GM18858 (cell line): ENCODE data around the gene INO80B.
A peak's percentile ranks its signal among the peaks of the same experiment; 100 is the strongest.
"Not testable (repeated sequence)": the region's sequence is repeated elsewhere in the genome, so short reads cannot be mapped to it uniquely, and the experiment has no call there.

Source experiments
- ATAC-seq: cut with Tn5 transposase; IDR thresholded peaks from one replicate; pipeline ENCODE4 v1.9.1; 2021; ENCODE audit not compliant: unreplicated experiment

The INO80B gene

DNA sequence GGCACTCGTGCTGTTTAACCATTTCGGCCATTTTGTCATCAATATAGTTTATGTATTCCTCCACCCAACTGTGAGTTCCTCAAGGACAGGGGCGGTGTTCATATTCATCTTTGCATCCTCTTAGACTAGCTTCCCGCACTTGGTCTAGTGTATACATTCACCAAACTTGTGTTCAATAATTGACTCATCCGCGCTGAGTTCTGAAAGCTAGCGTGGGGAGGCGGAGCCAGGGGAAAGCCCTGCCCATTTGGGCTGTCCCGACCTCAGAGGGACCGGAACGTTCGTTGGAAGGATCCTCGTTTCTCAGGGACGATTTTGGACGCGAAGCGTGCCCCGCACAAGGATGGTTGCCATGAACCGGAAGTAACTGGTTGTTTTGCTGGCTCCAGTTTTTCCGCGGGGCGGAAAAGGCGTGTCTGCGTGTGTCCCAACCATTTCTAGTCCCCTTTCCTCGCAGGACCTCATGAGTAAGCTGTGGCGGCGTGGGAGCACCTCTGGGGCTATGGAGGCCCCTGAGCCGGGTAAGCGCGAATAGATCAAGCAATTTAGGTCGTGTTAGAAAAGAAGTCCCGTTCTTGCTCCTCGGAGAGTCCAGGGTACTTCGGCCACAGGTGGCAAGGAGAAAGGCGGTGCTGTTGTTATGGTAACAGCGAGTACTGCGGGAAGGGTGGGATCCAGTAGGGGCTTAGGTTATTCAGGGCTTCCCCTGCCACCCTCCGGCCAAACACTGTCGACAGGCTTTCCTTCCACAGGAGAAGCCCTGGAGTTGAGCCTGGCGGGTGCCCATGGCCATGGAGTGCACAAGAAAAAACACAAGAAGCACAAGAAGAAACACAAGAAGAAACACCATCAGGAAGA is at the start of gene INO80B:
Gene INO80B (plus strand): TSS at position 434 of the 858 bp plus-strand sequence. CDS start 30 bp downstream, at position 464.
- peak; percentile 43 for ATAC-seq

DNA sequence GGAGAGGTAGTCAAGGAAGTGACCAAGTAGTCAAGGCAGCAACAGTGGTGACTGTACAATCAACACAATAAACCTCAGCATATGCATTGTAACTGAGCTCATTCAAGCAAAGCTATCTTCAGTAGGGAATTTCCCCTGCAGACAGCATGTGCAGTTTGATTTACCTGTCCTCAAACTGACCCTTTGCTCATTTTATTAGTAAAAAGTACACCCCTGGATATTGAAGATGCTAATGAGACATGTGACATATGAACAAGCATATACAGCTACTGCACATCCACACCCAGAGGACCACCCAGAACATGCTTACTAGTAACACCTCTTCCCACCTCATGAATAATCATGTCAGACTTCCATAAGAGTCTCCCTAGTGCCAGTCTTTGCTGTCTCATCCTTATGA is 48.9 kb upstream of the INO80B start:
- peak; percentile 83 for ATAC-seq

DNA sequence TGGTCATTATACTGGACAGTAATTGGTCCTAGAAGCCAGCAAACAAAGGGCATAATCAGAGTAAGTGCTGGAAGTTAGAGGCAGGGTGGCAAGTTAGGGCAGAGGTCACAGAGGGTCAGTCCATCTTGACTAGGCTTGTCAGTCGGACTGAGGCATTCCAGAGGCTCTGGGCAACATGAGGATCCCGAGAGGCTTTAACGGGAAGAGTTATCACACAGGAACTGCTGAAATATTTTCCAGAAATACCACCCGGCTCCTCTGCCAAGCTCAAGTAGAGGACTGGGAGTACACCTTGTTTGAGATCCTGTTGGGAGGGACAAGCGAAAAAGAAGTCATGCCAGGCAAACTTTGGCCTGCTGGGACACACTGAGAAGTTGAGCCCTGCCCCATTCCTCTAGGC is 47.2 kb upstream of the INO80B start:
- no peak for ATAC-seq

DNA sequence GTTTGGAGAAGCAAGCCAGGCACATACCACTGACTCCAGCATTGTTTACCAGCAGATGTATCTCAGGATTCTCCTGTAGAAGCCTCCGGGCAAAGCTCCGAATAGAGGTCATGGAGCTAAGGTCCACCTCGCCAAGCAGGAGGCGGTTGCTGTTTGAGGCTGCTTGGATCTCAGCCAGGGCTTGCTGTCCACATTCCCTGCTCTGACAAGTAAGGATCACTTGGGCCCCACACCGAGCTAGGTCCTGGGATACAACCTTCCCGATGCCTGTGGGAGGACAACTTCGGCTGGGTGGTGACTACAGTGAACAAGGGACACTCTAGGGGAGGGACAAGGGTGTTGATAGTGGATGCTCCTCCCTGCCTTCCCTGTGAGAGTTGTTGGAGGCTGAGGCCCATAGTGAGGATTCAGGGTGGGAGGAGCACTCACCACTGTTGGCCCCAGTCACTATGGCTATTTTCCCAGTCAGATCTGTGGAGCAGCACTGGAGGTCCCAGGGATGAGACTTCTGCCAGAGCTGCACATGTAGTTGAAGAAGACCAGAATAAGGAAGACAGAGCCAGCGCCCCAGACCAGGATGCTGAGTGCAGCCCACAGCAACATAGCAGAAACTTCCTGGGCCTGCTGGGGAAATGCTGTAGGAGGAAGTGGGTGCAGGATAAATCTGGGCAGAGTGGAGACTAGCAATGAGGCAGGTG is 41.7 kb upstream of the INO80B start:
- ATAC-seq: no peak

DNA sequence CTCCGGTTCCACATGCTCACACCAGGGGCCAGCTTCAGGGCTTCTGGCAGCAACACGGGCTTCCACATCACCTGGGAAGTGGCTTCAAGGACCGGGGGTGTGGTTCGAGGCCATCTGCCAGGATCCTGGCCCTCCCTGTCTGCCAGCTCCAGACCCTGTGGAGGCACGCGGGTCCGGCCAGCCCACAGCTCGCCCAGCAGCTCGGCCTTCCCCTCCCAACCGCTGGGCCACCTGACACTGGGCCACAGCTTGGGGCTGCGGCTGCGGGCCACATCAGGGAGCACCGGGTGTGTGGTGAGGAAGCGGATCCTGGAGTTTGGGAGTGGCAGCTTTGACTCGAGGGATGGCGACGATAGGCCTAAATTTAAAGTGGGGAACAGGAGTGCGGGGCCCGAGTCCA is 40.4 kb upstream of the INO80B start:
- ATAC-seq: no peak

DNA sequence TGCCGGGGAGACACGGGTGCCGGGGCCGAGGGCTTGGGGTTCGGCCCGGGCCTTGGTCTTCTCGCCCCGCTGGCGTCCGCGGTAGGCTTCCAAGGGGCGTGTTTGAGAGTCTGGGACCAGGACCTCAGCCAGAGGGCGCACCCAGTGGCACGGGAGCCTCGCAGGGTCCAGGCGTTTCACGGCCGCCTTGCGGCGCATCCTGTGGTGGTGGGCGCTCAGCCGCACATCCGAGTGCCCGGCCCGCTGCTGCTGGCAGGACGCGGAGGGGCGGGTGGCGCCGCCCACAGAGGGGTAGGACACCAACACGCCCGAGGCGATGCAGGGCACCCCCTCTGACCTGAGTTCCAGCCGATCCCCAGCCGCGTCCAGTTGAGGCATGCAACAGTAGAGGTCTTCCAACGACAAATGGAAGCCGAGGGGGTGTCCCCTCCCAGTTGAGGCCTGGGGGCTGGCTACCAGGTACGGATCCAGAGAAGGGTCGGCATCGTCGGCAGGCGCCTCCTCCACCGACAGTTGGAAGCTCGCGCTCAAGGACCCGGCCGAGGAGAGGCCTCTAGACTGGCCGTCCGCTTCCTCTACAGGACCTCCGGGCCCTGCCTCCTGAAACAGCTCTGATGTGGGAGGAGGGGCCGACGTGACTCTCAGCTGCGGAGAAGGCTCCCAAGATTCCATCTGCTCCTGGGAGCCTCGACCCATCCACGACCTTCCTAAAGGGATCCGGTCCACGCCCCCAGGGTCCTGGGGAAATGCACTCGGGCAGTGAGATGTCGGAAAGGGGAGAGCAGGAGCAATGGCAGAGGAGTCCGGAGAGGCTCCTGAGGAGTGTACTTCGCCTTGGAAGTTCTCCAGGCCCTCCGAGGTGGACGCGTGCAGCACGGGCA is 39.8 kb upstream of the INO80B start:
- no peak for ATAC-seq

DNA sequence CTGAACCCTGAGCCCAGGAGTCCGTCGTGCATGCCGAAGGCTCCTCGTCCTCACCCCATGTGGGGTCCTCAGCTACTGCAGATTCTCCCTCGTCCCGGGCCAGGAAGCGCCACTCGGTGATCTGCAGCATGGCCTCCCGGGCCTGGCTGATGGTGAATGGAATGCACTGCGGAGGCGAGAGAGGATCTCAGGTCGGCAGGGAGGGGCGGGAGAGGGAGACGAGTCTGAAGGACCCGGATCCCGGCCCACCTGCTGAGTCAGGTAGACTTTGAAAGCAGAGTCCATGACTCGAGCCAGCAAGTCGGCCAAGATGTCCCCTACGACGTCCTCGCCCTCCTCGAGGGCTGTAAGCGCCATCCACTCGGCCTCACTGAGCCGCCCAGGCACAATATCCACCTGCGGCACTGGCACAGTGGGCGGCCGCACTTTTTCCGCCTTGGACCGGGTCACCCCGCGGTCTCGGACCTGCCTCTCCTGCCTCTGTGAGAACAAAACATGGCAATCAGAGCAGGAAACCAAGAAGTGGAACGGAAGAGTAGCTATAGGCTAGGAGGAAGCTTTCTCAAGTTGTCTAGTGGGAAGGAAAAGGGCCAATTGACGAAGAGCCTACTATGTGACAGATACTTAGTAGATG is 39.0 kb upstream of the INO80B start:
- no peak for ATAC-seq

DNA sequence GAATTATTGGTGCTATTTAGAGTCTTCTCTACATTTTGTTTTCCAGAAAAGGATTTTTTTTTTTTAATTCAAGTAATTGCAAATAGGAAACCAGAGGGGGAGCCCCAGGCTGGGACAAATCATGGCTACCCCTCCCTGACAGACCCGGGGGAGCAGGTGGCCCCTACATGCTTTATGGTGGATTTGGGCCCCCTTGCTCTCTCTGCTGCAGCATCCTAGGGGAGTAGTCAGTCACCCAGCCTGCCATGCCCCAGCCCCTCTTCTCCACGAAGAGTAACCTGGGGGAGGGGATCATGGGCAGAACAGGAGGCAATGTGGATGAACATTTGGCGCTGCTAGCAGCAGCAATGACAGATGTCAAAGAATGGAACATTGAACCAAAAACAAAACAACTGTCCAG is 38.1 kb upstream of the INO80B start:
- ATAC-seq: no peak

DNA sequence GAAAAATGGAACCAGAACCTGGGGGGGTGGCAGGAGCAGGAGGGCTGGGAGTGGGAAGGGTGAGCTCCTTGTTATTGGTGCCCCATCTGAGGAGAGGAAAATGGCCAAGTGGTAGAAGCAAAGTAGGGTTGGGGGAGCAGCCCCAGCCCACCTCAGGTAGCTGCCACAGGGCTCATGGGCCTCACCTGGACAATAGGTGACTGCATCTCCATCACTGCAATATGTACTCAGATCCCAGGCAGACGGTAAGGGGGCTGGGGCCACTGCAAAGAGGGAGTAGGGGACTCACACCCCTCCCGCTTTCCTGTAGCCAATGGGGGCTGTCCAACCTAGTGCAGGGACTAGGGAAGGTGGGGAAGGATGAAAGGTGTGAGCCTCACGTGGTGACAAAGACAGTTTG is 37.7 kb upstream of the INO80B start:
- ATAC-seq: no peak

DNA sequence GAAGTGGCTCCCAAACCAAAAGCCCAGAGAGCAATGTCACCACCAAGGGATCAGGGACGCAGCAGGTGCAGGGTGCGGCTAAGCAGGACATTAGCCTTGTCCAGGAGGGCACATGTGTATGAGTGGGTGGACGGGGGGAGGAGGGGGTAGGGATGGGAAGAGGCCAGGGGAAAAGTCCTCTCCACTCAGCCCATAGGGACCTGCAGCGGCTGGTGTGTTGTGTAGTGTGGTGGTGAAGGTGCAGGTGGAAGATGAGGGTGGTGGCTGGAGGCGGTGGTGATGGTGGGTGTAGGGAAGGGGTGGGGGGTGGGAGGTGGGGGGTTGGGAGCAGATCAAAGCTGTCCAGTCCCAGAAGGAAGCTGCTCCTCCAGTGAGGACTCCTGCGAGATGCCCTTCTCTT is 37.1 kb upstream of the INO80B start:
- no peak for ATAC-seq

DNA sequence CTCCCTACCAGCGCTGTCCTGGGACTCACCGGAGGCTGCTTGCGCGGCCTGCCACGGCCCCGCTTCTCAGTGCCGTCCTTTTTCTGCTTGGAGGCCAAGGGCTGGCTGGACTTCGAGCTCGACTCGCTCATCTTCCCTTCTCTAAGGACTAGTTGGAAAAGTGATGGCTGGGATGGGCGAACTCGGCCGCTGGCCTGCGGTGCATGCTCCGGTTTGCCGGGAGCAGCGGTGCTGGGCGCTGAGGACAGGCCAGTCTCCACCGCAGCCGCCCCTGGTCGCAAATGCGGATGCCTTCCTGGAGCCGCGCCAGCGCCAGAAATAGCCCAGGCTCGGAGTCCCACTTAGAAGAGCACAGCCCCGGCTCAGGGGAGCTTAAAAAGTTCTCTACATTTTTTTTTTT is 36.6 kb upstream of the INO80B start:
- no peak for ATAC-seq

DNA sequence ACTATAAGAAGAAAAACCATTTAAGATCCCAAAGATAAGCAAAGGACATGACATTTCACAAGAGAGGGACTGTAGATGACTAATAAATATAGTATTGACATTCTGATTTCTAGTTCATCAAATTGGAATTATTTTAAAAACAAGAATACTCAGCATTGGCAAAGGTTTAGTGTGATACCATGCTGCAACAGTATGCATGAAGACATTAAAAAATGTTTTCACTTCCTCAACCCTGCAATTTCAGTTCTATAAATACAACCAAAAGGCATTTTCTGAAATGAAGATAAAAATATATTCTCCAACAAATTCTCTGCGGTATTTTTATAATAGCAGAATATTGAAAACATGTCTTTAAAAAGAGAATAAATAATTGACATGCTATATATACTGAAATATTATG is 35.5 kb upstream of the INO80B start:
- ATAC-seq: no peak

DNA sequence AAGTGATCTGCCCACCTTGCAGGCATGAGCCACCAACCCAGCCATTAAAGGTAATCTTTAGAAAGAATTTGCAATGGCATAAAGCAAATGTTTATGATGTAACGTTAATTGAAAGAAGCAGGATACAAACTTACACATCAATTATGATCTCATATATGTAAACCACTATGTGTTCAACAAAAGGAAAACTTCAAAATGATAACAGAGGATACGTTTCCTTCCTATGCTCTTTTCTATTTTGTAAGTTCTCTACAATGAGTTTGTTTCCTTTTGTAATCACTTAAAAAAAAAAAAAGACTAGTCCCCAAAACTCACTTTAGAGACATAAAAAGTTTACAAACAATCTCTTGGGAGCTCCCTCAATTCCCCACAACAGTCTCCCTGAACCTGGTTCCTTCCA is 34.9 kb upstream of the INO80B start:
- no peak for ATAC-seq

DNA sequence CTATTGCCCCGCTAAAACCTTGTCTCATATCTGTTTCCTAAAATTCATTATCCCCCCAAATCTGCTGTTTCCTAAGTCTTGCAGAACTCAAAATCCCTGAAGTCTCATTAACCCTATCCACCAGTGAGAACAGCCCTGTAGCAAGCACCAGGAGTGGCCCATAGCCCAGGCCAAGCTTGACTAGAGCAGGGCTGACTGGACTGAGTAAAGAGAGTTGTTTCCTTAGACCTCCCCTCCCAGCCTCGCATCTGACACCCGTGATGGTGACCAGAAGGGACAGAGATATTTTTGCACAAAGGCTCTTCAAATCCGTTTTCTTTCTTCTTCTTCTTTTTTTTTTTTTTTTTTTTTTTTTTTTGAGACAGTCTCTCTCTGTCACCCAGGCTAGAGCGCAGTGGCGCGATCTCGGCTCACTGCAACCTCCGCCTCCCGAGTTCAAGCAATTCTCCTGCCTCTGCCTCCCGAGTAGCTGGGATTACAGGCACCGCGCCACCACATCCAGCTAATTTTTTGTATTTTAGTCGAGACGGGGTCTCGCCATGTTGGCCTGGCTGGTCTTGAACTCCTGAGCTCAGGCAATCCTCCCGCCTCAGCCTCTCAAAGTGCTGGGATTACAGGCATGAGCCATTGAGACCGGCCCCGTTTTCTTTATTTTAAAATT is 34.3 kb upstream of the INO80B start:
- ATAC-seq: not testable (repeated sequence)

DNA sequence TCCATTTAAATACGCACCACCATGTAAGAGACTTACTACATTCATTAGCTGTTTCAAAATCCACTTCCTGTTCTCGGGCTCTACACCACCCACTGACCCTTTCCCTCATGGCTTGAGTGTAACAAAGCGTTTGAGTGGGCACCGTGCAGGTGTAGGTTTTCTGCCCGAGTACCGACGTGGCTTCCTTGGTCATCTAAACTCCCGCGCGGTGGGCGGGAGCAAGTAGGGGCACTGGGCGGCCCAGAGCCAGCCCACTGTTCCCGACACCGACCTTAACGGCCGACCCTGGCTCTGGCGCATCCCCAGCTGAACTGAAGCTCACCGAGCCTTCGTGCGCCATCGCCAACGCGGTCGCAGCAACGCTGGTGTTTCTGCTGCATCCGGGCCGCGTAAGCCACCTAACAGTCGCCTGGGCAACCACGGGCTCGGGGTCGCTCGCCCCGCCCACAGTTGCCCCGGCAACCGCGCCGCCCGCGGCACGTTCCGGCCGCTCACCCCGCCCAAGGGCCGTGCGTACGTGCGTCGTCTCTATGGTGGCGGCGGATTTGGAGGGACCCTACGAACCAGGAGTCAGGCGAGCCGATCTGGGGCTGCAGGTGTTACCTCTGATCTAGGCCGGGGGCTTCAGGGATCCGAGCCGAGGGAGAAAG is 33.5 kb upstream of the INO80B start, which contains the start of the genes C2orf81 and WDR54:
Gene C2orf81 (minus strand): TSS at position 399 of the 650 bp plus-strand sequence. CDS start 59 bp downstream, at position 340.
Gene WDR54 (plus strand): TSS at position 510 of the 650 bp plus-strand sequence. CDS start 424 bp downstream, outside the sequence.
- peak; percentile 88 for ATAC-seq

DNA sequence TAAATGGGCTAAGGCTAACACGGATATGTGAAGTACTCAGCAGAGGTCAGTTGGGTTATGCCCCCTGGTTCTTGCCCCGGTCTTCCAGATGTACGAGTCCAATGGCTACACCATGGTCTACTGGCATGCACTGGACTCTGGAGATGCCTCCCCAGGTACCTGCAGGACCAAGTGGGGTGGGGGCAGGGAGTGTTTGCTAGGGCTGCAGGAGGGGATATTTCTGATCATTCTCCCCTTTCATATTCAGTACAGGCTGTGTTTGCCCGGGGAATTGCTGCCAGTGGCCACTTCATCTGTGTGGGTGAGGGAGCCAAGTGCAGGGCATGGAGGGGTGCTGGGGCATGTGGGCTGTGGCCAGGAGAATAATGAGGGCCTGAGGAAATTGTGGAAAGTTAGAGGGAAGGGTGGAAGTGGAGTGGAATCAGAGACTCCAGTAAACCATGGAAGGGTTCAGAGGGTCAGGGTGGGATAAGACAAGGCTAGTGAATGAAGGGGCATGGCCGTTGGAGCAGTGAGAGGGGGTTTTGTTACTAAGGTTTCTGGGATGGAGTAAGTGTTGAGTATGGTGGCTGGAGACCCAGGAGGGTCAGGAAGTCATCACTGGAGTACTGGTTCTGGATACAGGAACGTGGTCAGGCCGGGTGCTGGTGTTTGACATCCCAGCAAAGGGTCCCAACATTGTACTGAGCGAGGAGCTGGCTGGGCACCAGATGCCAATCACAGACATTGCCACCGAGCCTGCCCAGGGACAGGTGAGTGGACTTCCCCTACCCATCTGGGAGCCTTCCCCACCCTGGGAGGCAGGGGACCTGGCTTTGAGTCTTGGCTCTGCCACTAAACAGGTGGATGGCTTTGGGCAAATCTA is 31.4 kb upstream of the INO80B start:
- ATAC-seq: no peak

DNA sequence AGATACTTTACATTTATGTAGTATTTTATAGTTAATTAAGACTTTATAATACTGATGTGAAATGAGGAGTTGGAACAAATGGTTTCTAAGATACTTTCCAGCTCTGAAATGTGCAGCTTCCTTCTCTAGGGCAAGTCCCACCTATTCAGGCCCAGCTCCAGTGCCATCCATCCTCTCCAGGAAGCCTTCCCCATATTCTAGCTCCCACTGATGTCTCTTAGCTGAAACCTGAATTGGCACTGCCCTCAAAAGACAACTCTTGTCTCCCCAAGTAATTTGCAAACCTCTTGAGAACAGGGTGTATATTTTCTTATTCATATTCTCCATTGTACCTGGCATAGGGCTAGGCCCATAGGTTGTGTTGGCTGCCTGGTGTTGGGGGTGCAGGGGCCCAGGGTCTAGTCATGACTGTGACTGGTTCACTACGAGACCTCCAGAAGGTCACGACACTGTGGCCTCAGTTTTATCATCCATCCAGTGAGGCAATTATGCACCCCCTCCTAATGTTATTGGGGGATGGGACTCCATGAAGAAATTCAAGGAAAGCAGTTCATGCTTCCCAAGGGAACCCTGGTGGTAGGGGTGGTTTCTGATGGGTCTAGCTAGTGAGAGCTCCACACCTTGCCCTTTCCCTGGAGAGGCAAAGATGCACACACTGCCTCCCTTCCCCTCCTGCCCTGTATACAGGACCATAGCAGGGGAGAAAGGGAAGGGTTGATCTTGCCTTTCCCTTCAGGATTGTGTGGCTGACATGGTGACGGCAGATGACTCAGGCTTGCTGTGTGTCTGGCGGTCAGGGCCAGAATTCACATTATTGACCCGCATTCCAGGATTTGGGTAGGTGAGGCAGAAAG is 30.5 kb upstream of the INO80B start:
- no peak for ATAC-seq

DNA sequence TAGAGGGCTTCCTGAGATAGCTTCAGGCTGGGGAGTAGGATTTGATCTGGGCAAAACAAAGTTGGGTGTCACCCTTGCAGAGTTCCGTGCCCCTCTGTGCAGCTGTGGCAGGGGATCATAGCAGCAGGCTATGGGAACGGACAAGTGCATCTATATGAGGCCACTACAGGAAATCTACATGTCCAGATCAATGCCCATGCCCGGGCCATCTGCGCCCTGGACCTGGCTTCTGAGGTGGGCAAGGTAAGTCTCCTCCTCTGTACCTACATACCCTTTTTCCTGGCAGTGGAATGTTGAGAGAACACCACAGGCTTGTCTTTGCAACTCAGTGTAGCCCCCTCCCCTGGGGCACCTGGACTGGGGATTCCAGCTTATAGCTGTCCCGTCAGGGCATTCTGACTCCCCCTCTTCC is 29.9 kb upstream of the INO80B start:
- no peak for ATAC-seq
